ENCODE data around the gene ANGPTL2. TPM values are rescaled to one million over a fixed set of nuclear protein-coding genes. Genes with fewer than 3 reads are reported as not detected.

ANGPTL2 gene
- polyA plus RNA-seq, 1 of the 3 experiments (the other 2 are of a cell fraction) = 12.3 TPM

GRCh38 chr9:127159949-127160610 is 37.6 kb upstream of the ANGPTL2 start:
- Histone ChIP-seq H4K20me1 (ENCODE audit: insufficient read depth) (no peaks in the 10 kb centered on the region), H3K9me2 (no peaks in the 10 kb centered on the region), H3K9me3 (no peaks in the 10 kb centered on the region), H3K9ac (no peak overlapping the region), H3K4me2 (no peak overlapping the region), H2AFZ (ENCODE audit: low read depth) (no peak overlapping the region), H3K79me2 (ENCODE audit: insufficient read depth) (no peaks in the 10 kb centered on the region), H3K4me1 (ENCODE audit: control insufficient read depth in 1 of 2, insufficient read depth in 2 of 2, low read depth in 1 of 2, low read length in 1 of 2) (peaks cover 35 to 41% of the 10 kb centered on the region in 2 experiments; a peak in 3 of 4 replicates), H3K4me3 (ENCODE audit: low read depth in 2 of 2, low read length in 1 of 2) (no peak overlapping the region), H3K36me3 (replicated peaks in 1 of 2; ENCODE audit: control insufficient read depth in 1 of 2, insufficient read depth in 2 of 2, low read length in 1 of 2) (no peaks in the 10 kb centered on the region), H3F3A (replicated peaks; ENCODE audit: insufficient read depth) (peaks cover 12% of the 10 kb centered on the region), H3K27ac (ENCODE audit: low read depth in 2 of 2, low read length in 1 of 2) (peak overlapping the region; percentile 22 to 28; a peak in 2 of 4 replicates), H3K27me3 (ENCODE audit: insufficient read depth) (no peaks in the 10 kb centered on the region)
- no peak for TF ChIP-seq RXRA (IDR thresholded peaks at IDR 0.05; ENCODE audit: borderline replicate concordance, low read depth)
- no peak for TF ChIP-seq ELF1 (IDR thresholded peaks at IDR 0.05)
- CTCF ChIA-PET = interaction anchor here (1.0 to 2.3 kb wide), 4 partner anchors 17 to 220 kb away, joined by 3 to 12 read pairs (median 6); no protein-coding TSS in a partner anchor
- WGBS (ENCODE audit: low lambda C conversion rate) = 85% methylated on average over 9 of the region's 10 CpGs
- no peak for DNase-seq
- POLR2A ChIA-PET = no interaction called here

- CTCF ChIA-PET = interaction anchor here (0.9 to 2.3 kb wide), 3 partner anchors 28 to 219 kb away, joined by 3 to 12 read pairs (median 4); no protein-coding TSS in a partner anchor
- no peak overlapping the region for H3K9ac ChIP-seq
- TF ChIP-seq ZBTB33 (IDR thresholded peaks at IDR 0.05; ENCODE audit: borderline replicate concordance, low read depth) (no peak), RXRA (IDR thresholded peaks at IDR 0.05; ENCODE audit: borderline replicate concordance, low read depth) (peak; percentile 74; the same call in 1 of the 2 replicates), GABPA (IDR thresholded peaks at IDR 0.05; ENCODE audit: low read depth) (no peak), RFX5 (IDR thresholded peaks at IDR 0.05; ENCODE audit: low read length) (no peak), SIN3A (IDR thresholded peaks at IDR 0.05; ENCODE audit: borderline replicate concordance, low read depth, low read length) (peak; percentile 71; the same call in 1 of the 2 replicates), MAX (IDR thresholded peaks at IDR 0.05; ENCODE audit: low read depth) (peak; percentile 99), POLR2AphosphoS5 (IDR thresholded peaks at IDR 0.05; ENCODE audit: low read depth, low read length) (0 out of 2 replicates have a peak, but pooled peaks have one; percentile 40), REST (IDR thresholded peaks at IDR 0.05; ENCODE audit: low read depth, low read length) (no peak), FOSL2 (IDR thresholded peaks at IDR 0.05; ENCODE audit: borderline replicate concordance, low read depth) (no peak; the same call in 1 of the 2 replicates), CTCF (IDR thresholded peaks at IDR 0.05) (peak; percentile 16; the same call in 1 of the 2 replicates), FOXM1 (IDR thresholded peaks at IDR 0.05; ENCODE audit: low read depth) (no peak), EP300 (IDR thresholded peaks at IDR 0.05; ENCODE audit: borderline replicate concordance in 1 of 2, low read depth in 1 of 2, low read length in 1 of 2) (peak in 1 of 2 experiments; percentile 28; a peak in 1 of 4 replicates), SMC3 (IDR thresholded peaks at IDR 0.05; ENCODE audit: low read depth, low read length) (peak; percentile 14; the same call in 1 of the 2 replicates), NFIC (IDR thresholded peaks at IDR 0.05; ENCODE audit: borderline replicate concordance) (no peak), TCF12 (IDR thresholded peaks at IDR 0.05) (peak; percentile 57; the same call in 1 of the 2 replicates), FOXJ3 (CRISPR knock-in tag; IDR thresholded peaks at IDR 0.05) (no peak), TAF1 (IDR thresholded peaks at IDR 0.05; ENCODE audit: borderline replicate concordance, low read depth, low read length) (no peak), TEAD4 (IDR thresholded peaks at IDR 0.05; ENCODE audit: borderline replicate concordance, insufficient read depth) (no peak)
Measured at GRCh38 chr9:127159325-127159801, 36.9 kb upstream of the ANGPTL2 start.

More at GRCh38 chr9:127159325-127159801, 36.9 kb upstream of the ANGPTL2 start:
- WGBS (ENCODE audit: low lambda C conversion rate) = 55% methylated on average over 5 of the region's 5 CpGs
- H3K9me2 ChIP-seq = no peaks in the 10 kb centered on the region
- 0 out of 2 replicates have a peak overlapping the region, but pooled peaks have one; percentile 40 for H3K4me2 ChIP-seq
- H4K20me1 ChIP-seq (ENCODE audit: insufficient read depth) = no peaks in the 10 kb centered on the region
- H3K27me3 ChIP-seq (ENCODE audit: insufficient read depth) = no peaks in the 10 kb centered on the region
- H3K9me3 ChIP-seq = no peaks in the 10 kb centered on the region
- H3K79me2 ChIP-seq (ENCODE audit: insufficient read depth) = no peaks in the 10 kb centered on the region
- no peaks in the 10 kb centered on the region for H3K36me3 ChIP-seq (replicated peaks in 1 of 2; ENCODE audit: control insufficient read depth in 1 of 2, insufficient read depth in 2 of 2, low read length in 1 of 2)
- H3F3A ChIP-seq (replicated peaks; ENCODE audit: insufficient read depth) = peaks cover 12% of the 10 kb centered on the region
- POLR2A ChIA-PET = no interaction called here
- H2AFZ ChIP-seq (ENCODE audit: low read depth) = no peak overlapping the region
- peak; percentile 41 for DNase-seq
- H3K4me1 ChIP-seq (ENCODE audit: control insufficient read depth in 1 of 2, insufficient read depth in 2 of 2, low read depth in 1 of 2, low read length in 1 of 2) = peaks cover 35 to 40% of the 10 kb centered on the region in 2 experiments; a peak in 3 of 4 replicates
- peak overlapping the region; percentile 28 to 29; a peak in 3 of 4 replicates for H3K27ac ChIP-seq (ENCODE audit: low read depth in 2 of 2, low read length in 1 of 2)
- no peak overlapping the region for H3K4me3 ChIP-seq (ENCODE audit: low read depth in 2 of 2, low read length in 1 of 2)

Measured in SK-N-SH (cell line).